Peyer's patch (tissue), 4 donors: Measurements from ENCODE around the gene CXCL14. TPM values are rescaled to one million over a fixed set of nuclear protein-coding genes. Genes with fewer than 3 reads are reported as not detected.
"Not testable (repeated sequence)": the region's sequence is repeated elsewhere in the genome, so short reads cannot be mapped to it uniquely, and the experiment has no call there.

ENCODE experiments used
- DNase-seq, 3 donors: peaks; one replicate each; pipeline ENCODE4 v3.0.0-alpha.2; 2017 to 2019
- H3K27ac ChIP-seq, 4 donors: fragments of 200-600 bp; sonication (generic); one replicate each; pipeline ENCODE4 v1.5.1; 2016 to 2019
- H3K27me3 ChIP-seq, 2 donors: fragments of 200-600 bp; sonication (generic); one replicate each; pipeline ENCODE4 v1.5.1; 2019
- H3K36me3 ChIP-seq, 3 donors: fragments of 200-600 bp; sonication (generic); one replicate each; pipeline ENCODE4 v1.5.1; 2016 to 2019
- H3K4me1 ChIP-seq, 4 donors: fragments of 200-600 bp; sonication (generic); one replicate each; pipeline ENCODE4 v1.5.1; 2016 to 2019
- H3K4me3 ChIP-seq, 4 donors: fragments of 200-600 bp; sonication (generic); 1 replicate in 3 of 4; 2 replicates in 1 of 4; pipeline ENCODE4 v1.5.1; 2016 to 2019; ENCODE audit warnings: mild to moderate bottlenecking in 1 of 4
- H3K9me3 ChIP-seq, 4 donors: fragments of 200-600 bp; sonication (generic); one replicate each; pipeline ENCODE4 v1.5.1; 2016 to 2019; ENCODE audit warnings: mild to moderate bottlenecking in 1 of 4
- POLR2A ChIP-seq, 2 donors: fragments of 450-650 bp; IDR thresholded peaks; one replicate each; pipeline ENCODE4 v1.5.1; 2017; ENCODE audit warnings: antibody characterized with exemption in 2 of 2, mild to moderate bottlenecking in 2 of 2, moderate library complexity in 2 of 2
- total RNA-seq, 4 donors: library from RNA; depleted of rRNA; stranded (reverse); fragments of >200 nt; gene quantifications; one replicate each; pipeline ENCODE4 v1.1.0, GENCODE V29; 2016
- TF ChIP-seq, protein P1 (sequence below), 6 experiments: fragments of 450-650 bp in 4 of 6; fragments of 200-600 bp in 2 of 6; sonication (generic) in 1 of 6; IDR thresholded peaks; one replicate each; pipeline ENCODE4 v1.5.1; 2017 to 2019; ENCODE audit warnings: antibody characterized with exemption in 6 of 6, mild to moderate bottlenecking in 3 of 6, moderate library complexity in 1 of 6

Gene CXCL14
- total RNA-seq, 4 donors from 2014 or later = 17.3 to 122 (median 23.4) TPM

DNA sequence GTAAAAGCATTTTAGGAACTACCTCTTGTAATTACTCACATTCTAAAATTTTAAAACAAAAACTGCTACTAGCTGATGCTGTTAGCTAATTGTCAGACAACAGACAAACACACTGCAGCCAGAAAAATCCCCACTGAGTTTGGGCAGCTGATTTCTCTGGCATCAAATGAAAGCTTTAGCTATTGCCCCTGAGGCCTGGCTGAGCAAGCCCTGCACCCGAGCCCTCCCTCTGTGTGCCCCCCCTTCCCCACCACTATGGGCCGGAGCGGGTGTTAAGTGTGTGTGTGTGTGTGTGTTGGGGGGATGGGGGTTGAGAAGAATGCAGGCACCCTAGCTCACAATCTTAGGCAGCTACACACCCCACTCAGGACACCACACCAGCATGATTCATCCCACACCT, 45.5 kb downstream of the CXCL14 start:
- TF ChIP-seq, protein P1, sequence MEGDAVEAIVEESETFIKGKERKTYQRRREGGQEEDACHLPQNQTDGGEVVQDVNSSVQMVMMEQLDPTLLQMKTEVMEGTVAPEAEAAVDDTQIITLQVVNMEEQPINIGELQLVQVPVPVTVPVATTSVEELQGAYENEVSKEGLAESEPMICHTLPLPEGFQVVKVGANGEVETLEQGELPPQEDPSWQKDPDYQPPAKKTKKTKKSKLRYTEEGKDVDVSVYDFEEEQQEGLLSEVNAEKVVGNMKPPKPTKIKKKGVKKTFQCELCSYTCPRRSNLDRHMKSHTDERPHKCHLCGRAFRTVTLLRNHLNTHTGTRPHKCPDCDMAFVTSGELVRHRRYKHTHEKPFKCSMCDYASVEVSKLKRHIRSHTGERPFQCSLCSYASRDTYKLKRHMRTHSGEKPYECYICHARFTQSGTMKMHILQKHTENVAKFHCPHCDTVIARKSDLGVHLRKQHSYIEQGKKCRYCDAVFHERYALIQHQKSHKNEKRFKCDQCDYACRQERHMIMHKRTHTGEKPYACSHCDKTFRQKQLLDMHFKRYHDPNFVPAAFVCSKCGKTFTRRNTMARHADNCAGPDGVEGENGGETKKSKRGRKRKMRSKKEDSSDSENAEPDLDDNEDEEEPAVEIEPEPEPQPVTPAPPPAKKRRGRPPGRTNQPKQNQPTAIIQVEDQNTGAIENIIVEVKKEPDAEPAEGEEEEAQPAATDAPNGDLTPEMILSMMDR (IDR thresholded peaks at IDR 0.05) = no peak
- no peak for TF ChIP-seq POLR2A (IDR thresholded peaks at IDR 0.05)
- Histone ChIP-seq H3K27ac (no peak overlapping the region), H3K4me3 (no peak overlapping the region), H3K9me3 (no peaks in the 10 kb centered on the region), H3K27me3 (peaks cover 0 to 43% of the 10 kb centered on the region in 2 donors), H3K36me3 (no peaks in the 10 kb centered on the region), H3K4me1 (peaks cover 0 to 14% (median 0%) of the 10 kb centered on the region in 4 donors)
- no peak for DNase-seq

DNA sequence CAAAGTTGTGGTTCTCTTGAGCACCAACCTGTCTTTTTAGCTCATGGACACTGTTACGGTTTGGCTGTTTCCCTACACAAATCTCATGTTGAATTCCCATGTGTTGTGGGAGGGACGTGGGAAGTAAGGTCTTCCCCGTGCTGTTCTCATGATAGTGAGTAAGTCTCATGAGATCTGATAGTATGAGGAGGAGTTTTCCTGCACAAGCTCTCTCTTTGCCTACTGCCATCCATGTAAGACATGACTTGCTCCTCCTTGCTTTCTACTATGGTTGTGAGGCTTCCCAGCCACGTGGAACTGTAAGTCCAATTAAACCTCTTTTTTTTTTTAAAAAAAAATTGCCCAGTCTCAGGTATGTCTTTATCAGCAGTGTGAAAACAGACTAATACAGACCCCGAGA, 49.2 kb downstream of the CXCL14 start:
- H3K9me3 ChIP-seq, H3K4me1 ChIP-seq, H3K36me3 ChIP-seq, H3K27ac ChIP-seq, DNase-seq, H3K4me3 ChIP-seq: not testable (repeated sequence)
- peaks cover 0 to 14% of the 10 kb centered on the region in 2 donors for H3K27me3 ChIP-seq

DNA sequence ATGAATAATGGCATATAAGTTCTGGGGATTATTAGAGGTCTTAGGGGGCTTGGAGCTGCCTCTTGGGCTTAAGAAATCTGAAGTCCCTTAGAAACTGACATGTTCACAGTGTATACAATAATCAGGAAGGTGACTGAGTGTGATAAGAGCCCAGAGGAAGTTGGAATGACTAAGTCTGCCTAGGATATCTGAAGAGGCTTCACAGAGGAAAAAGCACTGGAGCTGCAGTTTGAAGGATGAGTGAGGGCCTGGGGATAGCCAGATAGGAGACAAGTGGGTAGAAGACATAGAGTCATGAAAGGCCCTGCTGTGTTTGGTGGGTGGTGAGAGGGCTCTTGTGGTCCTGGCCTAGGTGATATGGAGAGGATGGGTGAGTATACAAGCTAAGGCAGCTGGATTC, 51.9 kb downstream of the CXCL14 start:
- DNase-seq = no peak
- H3K9me3 ChIP-seq = no peaks in the 10 kb centered on the region
- H3K4me3 ChIP-seq = no peak overlapping the region
- no peaks in the 10 kb centered on the region for H3K4me1 ChIP-seq
- H3K27ac ChIP-seq = no peak overlapping the region
- no peak for TF ChIP-seq POLR2A (IDR thresholded peaks at IDR 0.05)
- TF ChIP-seq, protein P1 (IDR thresholded peaks at IDR 0.05) = no peak
- H3K36me3 ChIP-seq = no peaks in the 10 kb centered on the region
- no peaks in the 10 kb centered on the region for H3K27me3 ChIP-seq

DNA sequence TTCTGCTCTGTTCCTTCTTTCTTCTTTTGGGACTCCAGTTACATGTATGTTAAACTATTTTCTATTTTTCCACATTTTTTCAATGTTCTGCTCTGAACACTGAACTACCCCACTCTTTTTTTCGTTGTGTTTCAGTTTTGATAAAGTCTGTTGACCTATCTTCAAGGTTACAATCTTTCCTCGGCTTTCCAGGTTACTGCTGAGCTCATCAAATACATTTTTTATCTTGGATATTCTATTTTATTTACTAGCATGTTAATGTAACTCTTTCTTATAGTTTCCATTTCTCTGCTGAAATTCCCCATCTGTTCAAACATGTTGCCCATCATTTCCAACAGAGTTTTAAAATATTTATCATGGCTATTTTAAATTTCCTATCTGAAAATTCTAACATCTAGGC, 56.8 kb downstream of the CXCL14 start:
- DNase-seq = no peak
- H3K4me3 ChIP-seq = no peak overlapping the region
- no peaks in the 10 kb centered on the region for H3K9me3 ChIP-seq
- H3K27me3 ChIP-seq = no peaks in the 10 kb centered on the region
- H3K4me1 ChIP-seq = no peaks in the 10 kb centered on the region
- TF ChIP-seq POLR2A (IDR thresholded peaks at IDR 0.05) = no peak
- TF ChIP-seq, protein P1 (IDR thresholded peaks at IDR 0.05) = no peak
- H3K36me3 ChIP-seq = no peaks in the 10 kb centered on the region
- no peak overlapping the region for H3K27ac ChIP-seq

Other genes starting within 250 kb of the CXCL14 start
- 100 to 1,000 TPM; 407 to 489 (median 431) TPM for gene MACROH2A1, start 179.8 kb downstream of the CXCL14 start, total RNA-seq
- gene DCANP1, start 131.6 kb downstream of the CXCL14 start, total RNA-seq = 1 to 10 TPM in 1 of 4 donors, under 1 TPM in 1, not detected in 2; 0.27 to 1.7 TPM
- under 1 TPM in 1 of 4 donors, not detected in 3; 0.83 TPM for gene TIFAB, start 126.6 kb downstream of the CXCL14 start, total RNA-seq
- gene NEUROG1, start 43.0 kb downstream of the CXCL14 start, total RNA-seq = not detected